ENCODE data around the gene OR52K2. TPM values are rescaled to one million over a fixed set of nuclear protein-coding genes. Genes with fewer than 3 reads are reported as not detected.

OR52K2 gene
- total and polyA plus RNA-seq, 9 of the 15 experiments (the other 6 are each of a cell fraction or from before 2014, with no cell fraction given) = not detected

DNA sequence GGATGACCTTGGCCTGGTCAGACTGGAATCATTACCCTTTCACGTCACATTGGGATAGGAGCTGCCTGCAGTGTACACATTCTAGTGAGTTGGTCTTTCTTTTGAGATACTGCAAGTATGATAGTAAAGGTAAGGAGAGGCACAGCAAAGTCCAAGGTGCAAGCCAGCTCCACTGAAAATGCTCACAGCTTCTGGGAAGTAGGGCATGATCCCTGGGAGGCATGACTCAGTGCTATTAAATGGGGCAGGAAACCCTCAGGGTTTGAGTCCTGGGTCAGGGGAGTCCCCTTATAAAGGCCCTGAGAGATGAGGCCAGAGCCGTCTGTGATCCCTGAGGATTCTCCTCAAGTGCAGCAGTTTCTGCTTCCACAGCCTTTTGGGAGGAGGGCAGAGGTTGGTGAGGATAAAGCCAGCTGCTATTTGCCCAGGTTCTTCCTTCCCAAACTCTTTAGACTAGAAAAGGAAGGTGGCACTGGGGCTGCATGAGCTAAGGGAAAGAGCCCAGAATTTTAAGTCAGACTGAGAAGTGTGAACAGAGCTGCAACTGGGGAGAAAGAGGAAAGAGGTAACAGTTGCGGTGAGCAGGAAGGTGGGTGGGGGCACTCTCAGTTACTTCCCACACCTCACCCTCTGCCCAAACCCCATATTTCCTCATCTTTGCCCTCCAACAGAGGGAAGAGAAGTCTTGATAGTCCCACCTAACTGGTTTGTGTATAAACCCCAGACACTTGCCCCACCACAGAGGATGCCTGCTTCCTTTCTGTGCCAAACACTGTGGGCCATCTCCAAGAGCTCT lies 18.9 kb downstream of the OR52K2 start (continued):
- TF ChIP-seq, protein P1, sequence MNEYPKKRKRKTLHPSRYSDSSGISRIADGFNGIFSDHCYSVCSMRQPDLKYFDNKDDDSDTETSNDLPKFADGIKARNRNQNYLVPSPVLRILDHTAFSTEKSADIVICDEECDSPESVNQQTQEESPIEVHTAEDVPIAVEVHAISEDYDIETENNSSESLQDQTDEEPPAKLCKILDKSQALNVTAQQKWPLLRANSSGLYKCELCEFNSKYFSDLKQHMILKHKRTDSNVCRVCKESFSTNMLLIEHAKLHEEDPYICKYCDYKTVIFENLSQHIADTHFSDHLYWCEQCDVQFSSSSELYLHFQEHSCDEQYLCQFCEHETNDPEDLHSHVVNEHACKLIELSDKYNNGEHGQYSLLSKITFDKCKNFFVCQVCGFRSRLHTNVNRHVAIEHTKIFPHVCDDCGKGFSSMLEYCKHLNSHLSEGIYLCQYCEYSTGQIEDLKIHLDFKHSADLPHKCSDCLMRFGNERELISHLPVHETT (CRISPR knock-in tag; conservative IDR thresholded peaks at IDR 0.05 in 1 of 2, IDR thresholded peaks at IDR 0.05 in 1 of 2) = no peak
- TF ChIP-seq SOX6 (IDR thresholded peaks at IDR 0.05) (no peak), NONO (IDR thresholded peaks at IDR 0.05; ENCODE audit: low read depth in 2 of 2, low read length in 1 of 2) (no peak), SIRT6 (IDR thresholded peaks at IDR 0.05; ENCODE audit: low read depth, low read length) (no peak), ZBTB8A (IDR thresholded peaks at IDR 0.05; ENCODE audit: partially characterized antibody) (no peak), SUPT5H (IDR thresholded peaks at IDR 0.05) (no peak), ZNF561 (CRISPR knock-in tag; conservative IDR thresholded peaks at IDR 0.05) (no peak), EP300 (IDR thresholded peaks at IDR 0.05; ENCODE audit: low read length) (no peak)
- TF ChIP-seq, protein P2, sequence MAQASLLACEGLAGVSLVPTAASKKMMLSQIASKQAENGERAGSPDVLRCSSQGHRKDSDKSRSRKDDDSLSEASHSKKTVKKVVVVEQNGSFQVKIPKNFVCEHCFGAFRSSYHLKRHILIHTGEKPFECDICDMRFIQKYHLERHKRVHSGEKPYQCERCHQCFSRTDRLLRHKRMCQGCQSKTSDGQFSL (CRISPR knock-in tag; IDR thresholded peaks at IDR 0.05) = no peak
- TF ChIP-seq, protein P2 (tag; IDR thresholded peaks at IDR 0.05) = no peak

All from K562 (cell line).